B cell (primary cell): Measurements from ENCODE around the gene RPS5. TPM values are rescaled to one million over a fixed set of nuclear protein-coding genes. Genes with fewer than 3 reads are reported as not detected.

Experiments
- ATAC-seq: fragments of 200-7000 bp; cut with Tn5 transposase; one replicate; pipeline ENCODE4 v1.10.0; 2021; ENCODE audit warnings: low read depth, mild to moderate bottlenecking, moderate number of reproducible peaks, moderate library complexity
- CTCF ChIA-PET: fragments of 350-600 bp; sonication (Branson Sonifier 250); formaldehyde crosslinking; loops from one replicate; lab custom pipeline; 2021; ENCODE audit warnings: antibody characterized with exemption, inconsistent platforms; lab: Charles Lee
- POLR2A ChIA-PET: fragments of 350-600 bp; sonication (Branson Sonifier 250); formaldehyde crosslinking; loops from one replicate; lab custom pipeline; 2021; ENCODE audit warnings: antibody characterized with exemption; lab: Charles Lee
- DNase-seq: peaks from one replicate; pipeline ENCODE4 v3.0.0; 2013
- H2AFZ ChIP-seq: 2 replicates; pipeline ENCODE4 v1.6.1; 2012; ENCODE audit warnings: mild to moderate bottlenecking, low read depth, low read length; ENCODE audit not compliant: insufficient read depth, poor library complexity, severe bottlenecking
- H3K27ac ChIP-seq, 2 donors: 1 replicate in 1 of 2; 2 replicates in 1 of 2; pipeline ENCODE4 v1.5.1; 2012 to 2013; ENCODE audit warnings: low read length in 2 of 2, mild to moderate bottlenecking in 2 of 2, moderate library complexity in 1 of 2
- H3K27me3 ChIP-seq, 4 experiments: fragments of 200-600 bp in 1 of 4; sonication (generic) in 1 of 4; replicated peaks in 1 of 4; 1 replicate in 2 of 4; 2 replicates in 2 of 4; pipeline versions ENCODE4 v1.6.1 to v1.7.0; 2013 to 2016; ENCODE audit warnings: low read length in 3 of 4, mild to moderate bottlenecking in 2 of 4, mixed read lengths in 1 of 4, moderate library complexity in 1 of 4; ENCODE audit not compliant: insufficient read depth in 4 of 4, control insufficient read depth in 3 of 4; ENCODE audit errors: control extremely low read depth in 1 of 4
- H3K36me3 ChIP-seq, 2 experiments: replicated peaks in 1 of 2; 1 replicate in 1 of 2; 2 replicates in 1 of 2; pipeline versions ENCODE4 v1.6.1 to v1.7.1; 2013; ENCODE audit warnings: low read length in 1 of 2; ENCODE audit not compliant: insufficient read depth in 2 of 2, control insufficient read depth in 1 of 2; ENCODE audit errors: control extremely low read depth in 1 of 2, extremely low read depth in 1 of 2
- H3K4me1 ChIP-seq, 2 donors: fragments of 200-600 bp in 1 of 2; sonication (generic) in 1 of 2; 1 replicate in 1 of 2; 2 replicates in 1 of 2; pipeline versions ENCODE4 v1.5.1 to v1.6.1; 2013 to 2017; ENCODE audit warnings: low read length in 2 of 2; ENCODE audit not compliant: control insufficient read depth in 2 of 2, insufficient read depth in 2 of 2
- H3K4me2 ChIP-seq: replicated peaks from 2 replicates; pipeline ENCODE3; 2012; ENCODE audit warnings: mild to moderate bottlenecking, low read depth, low read length; ENCODE audit not compliant: poor library complexity, severe bottlenecking
- H3K4me3 ChIP-seq, 5 experiments: fragments of 200-600 bp in 1 of 5; sonication (generic) in 1 of 5; 1 replicate in 3 of 5; 2 replicates in 2 of 5; pipeline versions ENCODE4 v1.5.1 to v1.7.0; 2011 to 2016; ENCODE audit warnings: low read length in 4 of 5, mild to moderate bottlenecking in 4 of 5, low read depth in 2 of 5, control low read depth in 1 of 5, moderate library complexity in 1 of 5; ENCODE audit not compliant: insufficient read depth in 1 of 5; ENCODE audit errors: control extremely low read depth in 1 of 5, extremely low read depth in 1 of 5
- H3K79me2 ChIP-seq: fragments of 200-600 bp; sonication (generic); one replicate; pipeline ENCODE4 v1.6.0; 2016; ENCODE audit warnings: low read length; ENCODE audit not compliant: control insufficient read depth, insufficient read depth
- H3K9ac ChIP-seq: fragments of 200-600 bp; sonication (generic); 2 replicates; pipeline ENCODE4 v1.6.1; 2017; ENCODE audit warnings: mild to moderate bottlenecking, low read length, moderate library complexity
- H3K9me3 ChIP-seq, 3 donors: one replicate each; pipeline versions ENCODE4 v1.6.1 to v1.7.1; 2013; ENCODE audit warnings: low read length in 2 of 3; ENCODE audit not compliant: control insufficient read depth in 2 of 3, insufficient read depth in 1 of 3; ENCODE audit errors: control extremely low read depth in 1 of 3
- H4K20me1 ChIP-seq: 2 replicates; pipeline ENCODE4 v1.6.0; 2012; ENCODE audit warnings: mild to moderate bottlenecking, low read length; ENCODE audit not compliant: insufficient read depth, control insufficient read depth, poor library complexity, severe bottlenecking
- H3K27ac Mint-ChIP-seq: one replicate; pipeline ENCODE4 v1.8.0; 2021; ENCODE audit warnings: mixed read lengths
- H3K27me3 Mint-ChIP-seq: one replicate; pipeline ENCODE4 v1.8.0; 2021; ENCODE audit warnings: mixed read lengths
- H3K4me1 Mint-ChIP-seq: one replicate; pipeline ENCODE4 v1.8.0; 2021; ENCODE audit warnings: mixed read lengths
- H3K4me3 Mint-ChIP-seq: one replicate; pipeline ENCODE4 v1.8.0; 2021; ENCODE audit warnings: mixed read lengths
- H3K9me3 Mint-ChIP-seq: one replicate; pipeline ENCODE4 v1.8.0; 2022; ENCODE audit warnings: mixed read lengths; ENCODE audit not compliant: insufficient read depth
- CTCF ChIP-seq: fragments of 200-600 bp; IDR thresholded peaks from one replicate; pipeline ENCODE4 v1.8.0; 2022; ENCODE audit warnings: antibody characterized with exemption, mild to moderate bottlenecking
- EZH2 ChIP-seq: IDR thresholded peaks from 2 replicates; pipeline ENCODE4 v1.6.1; 2012; ENCODE audit warnings: borderline replicate concordance, low read depth, mild to moderate bottlenecking, moderate library complexity, low read length; ENCODE audit not compliant: insufficient read depth, poor library complexity, severe bottlenecking
- WGBS: methylation state at CpG from one replicate; pipeline ENCODE4 v1.1.5; 2013; ENCODE audit warnings: missing lambda C conversion rate; ENCODE audit not compliant: insufficient coverage; 5-methylcytosine and 5-hydroxymethylcytosine counted together
- intact Hi-C: fragments of 100-400 bp; cut with micrococcal nuclease; formaldehyde crosslinking; loops from one replicate; pipeline ENCODE4 v1.10.0; 2022
- polyA plus RNA-seq: library from polyadenylated mRNA; depleted of rRNA; stranded (reverse); fragments of >200 nt; gene quantifications from 2 replicates; pipeline ENCODE4 v1.2.3, GENCODE V29; 2012
- total RNA-seq, 2 donors: library from RNA; stranded (reverse); fragments of 120-200 nt in 1 of 2; gene quantifications; 1 replicate in 1 of 2; 2 replicates in 1 of 2; pipeline versions ENCODE4 v1.2.3 to v1.2.4, GENCODE V29; 2013 to 2022

The RPS5 gene
- total and polyA plus RNA-seq, 2 donors (not counting 1 experiment from before 2014, with no cell fraction given), result 1,311 to 4,330 TPM

DNA sequence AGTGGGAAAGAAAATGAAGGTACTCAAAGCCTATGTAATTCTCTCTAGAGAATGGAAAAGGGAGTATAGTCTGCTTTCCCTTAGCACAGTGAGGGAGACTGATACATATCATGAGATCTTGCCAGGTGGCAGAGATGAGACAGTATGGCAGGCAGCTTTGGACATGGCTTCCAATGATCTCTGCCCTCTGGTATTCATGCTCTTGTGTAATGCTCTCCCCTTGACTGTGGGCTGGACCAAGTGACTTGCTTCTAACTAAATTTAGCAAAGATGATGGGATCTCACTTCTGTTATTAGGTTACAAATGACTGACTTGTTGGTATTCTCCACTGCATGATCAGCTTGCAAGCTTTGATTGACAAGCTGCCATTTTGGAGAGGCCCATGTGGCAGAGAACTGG lies 42.7 kb downstream of the RPS5 start:
- Mint-ChIP-seq H3K4me1 (no peaks in the 10 kb centered on the region), H3K27ac (no peak overlapping the region), H3K4me3 (no peak overlapping the region), H3K27me3 (no peaks in the 10 kb centered on the region), H3K9me3 (peaks cover 27% of the 10 kb centered on the region)
- ATAC-seq (no peak), DNase-seq (no peak)
- Histone ChIP-seq H4K20me1 (no peaks in the 10 kb centered on the region), H3K9ac (no peak overlapping the region), H3K27me3 (no peaks in the 10 kb centered on the region), H3K79me2 (no peaks in the 10 kb centered on the region), H3K4me2 (no peak overlapping the region), H3K36me3 (peaks cover 6 to 21% of the 10 kb centered on the region in 2 experiments), H3K27ac (no peak overlapping the region), H3K9me3 (peaks cover 14 to 80% (median 68%) of the 10 kb centered on the region in 3 donors), H3K4me1 (no peaks in the 10 kb centered on the region), H3K4me3 (no peak overlapping the region), H2AFZ (no peak overlapping the region)
- ChIA-PET CTCF (no interaction called here), POLR2A (no interaction called here)
- intact Hi-C loops, result no loop called here
- TF ChIP-seq EZH2, result no peak
- TF ChIP-seq CTCF, result no peak

- Histone ChIP-seq H3K9me3 (peaks cover 14 to 93% (median 82%) of the 10 kb centered on the region in 3 donors), H3K27me3 (no peaks in the 10 kb centered on the region), H3K9ac (no peak overlapping the region), H3K4me3 (no peak overlapping the region), H4K20me1 (no peaks in the 10 kb centered on the region), H3K36me3 (peaks cover 8 to 43% of the 10 kb centered on the region in 2 experiments), H2AFZ (no peak overlapping the region), H3K79me2 (peaks cover 9% of the 10 kb centered on the region), H3K27ac (no peak overlapping the region), H3K4me1 (peaks cover 2 to 5% of the 10 kb centered on the region in 2 donors), H3K4me2 (no peak overlapping the region)
- peaks cover 8% of the 10 kb centered on the region for H3K4me1 Mint-ChIP-seq
- DNase-seq (no peak), ATAC-seq (no peak)
- H3K9me3 Mint-ChIP-seq, result peaks cover 28% of the 10 kb centered on the region
- no peak overlapping the region for H3K4me3 Mint-ChIP-seq
- H3K27ac Mint-ChIP-seq, result no peak overlapping the region
- 100% methylated on average over 1 of the region's 2 CpGs for WGBS
- ChIA-PET POLR2A (no interaction called here), CTCF (interaction anchor here (0.6 to 0.7 kb wide), 2 partner anchors 155 to 247 kb away, joined by 3 read pairs; no protein-coding TSS in a partner anchor)
- TF ChIP-seq CTCF (no peak), EZH2 (no peak)
- no peaks in the 10 kb centered on the region for H3K27me3 Mint-ChIP-seq
- intact Hi-C loops, result no loop called here
Observed at GRCh38 chr19:58434217-58434616, 47.1 kb downstream of the RPS5 start.
